GM18511 (cell line): Measurements from ENCODE around the gene FUBP3.
"Not testable (repeated sequence)": the region's sequence is repeated elsewhere in the genome, so short reads cannot be mapped to it uniquely, and the experiment has no call there.

Experiments used
- ATAC-seq: cut with Tn5 transposase; IDR thresholded peaks from one replicate; pipeline ENCODE4 v1.9.1; 2021; ENCODE audit warnings: mild to moderate bottlenecking, moderate library complexity; ENCODE audit not compliant: unreplicated experiment

FUBP3 gene

DNA sequence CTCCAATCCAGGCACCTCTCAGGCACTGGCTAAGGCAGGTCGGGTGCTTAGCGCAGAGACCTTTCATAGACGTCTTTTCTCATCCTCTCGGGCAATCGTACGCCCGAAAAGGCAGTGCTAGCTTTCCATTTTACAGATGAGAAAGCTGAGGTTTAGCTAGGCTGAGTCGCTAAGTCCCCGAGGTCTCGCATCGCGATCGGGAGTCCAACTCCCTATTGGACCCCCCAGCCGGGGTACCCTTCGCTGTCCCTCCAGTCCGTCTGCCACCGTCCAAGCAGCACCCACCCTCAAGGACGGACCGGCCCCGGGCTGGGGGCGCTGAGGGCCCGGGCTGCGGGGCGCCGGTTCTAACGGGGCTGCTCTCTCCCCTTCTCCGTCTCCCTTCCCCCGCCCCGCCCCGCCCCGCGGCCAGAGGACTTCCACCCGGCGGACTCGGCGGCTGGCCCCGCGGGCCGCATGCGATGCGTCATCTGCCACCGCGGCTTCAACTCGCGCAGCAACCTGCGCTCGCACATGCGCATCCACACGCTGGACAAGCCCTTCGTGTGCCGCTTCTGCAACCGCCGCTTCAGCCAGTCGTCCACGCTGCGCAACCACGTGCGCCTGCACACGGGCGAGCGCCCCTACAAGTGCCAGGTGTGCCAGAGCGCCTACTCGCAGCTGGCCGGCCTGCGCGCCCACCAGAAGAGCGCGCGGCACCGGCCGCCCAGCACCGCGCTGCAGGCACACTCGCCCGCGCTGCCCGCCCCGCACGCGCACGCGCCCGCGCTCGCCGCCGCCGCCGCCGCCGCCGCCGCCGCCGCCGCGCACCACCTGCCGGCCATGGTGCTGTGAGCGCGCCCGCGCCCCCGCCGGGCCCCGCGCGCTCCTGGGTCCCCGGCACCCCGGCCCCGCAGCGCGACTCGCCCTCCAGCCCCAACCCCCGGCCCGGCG, 101.7 kb downstream of the FUBP3 start:
- peak; percentile 52 for ATAC-seq

DNA sequence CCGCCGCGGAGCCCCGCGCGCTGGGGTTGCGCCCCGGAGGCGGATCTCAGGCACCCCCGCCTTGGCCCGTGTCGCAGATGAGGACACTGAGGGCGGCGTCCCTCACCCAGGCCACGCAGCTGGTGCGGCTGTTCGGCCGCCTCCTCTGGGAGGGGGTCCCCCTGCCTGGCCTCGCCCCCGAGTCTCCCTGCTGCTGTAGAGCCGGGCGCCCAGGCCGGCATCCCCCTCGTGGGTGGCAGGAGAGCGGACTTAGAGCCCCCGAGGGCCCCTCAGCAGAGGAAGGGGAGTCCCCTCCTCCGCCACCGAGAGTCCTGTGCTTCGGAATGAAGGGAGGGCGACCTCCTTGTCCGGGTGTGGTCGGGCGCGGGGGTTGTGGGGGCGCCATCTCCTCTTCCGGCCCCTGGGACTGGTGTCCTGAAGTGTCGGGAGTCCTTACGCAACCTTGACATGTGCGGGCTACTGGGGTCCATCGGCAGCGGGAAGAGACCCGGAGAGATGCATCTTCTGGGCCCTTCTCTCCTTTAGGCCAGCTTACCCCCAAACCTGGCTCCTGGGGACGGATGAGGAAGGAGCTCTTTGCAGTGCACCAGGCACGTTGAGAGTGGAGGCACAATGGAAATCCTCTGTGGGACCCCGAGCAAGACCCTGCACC, 102.5 kb downstream of the FUBP3 start:
- peak; percentile 26 for ATAC-seq

GRCh38 chr9:130682421-130683121, 103.2 kb downstream of the FUBP3 start:
- no peak for ATAC-seq

- no peak for ATAC-seq
Measured at GRCh38 chr9:130685104-130685503, 105.7 kb downstream of the FUBP3 start.

GRCh38 chr9:130685945-130686344, 106.6 kb downstream of the FUBP3 start:
- not testable (repeated sequence) for ATAC-seq

DNA sequence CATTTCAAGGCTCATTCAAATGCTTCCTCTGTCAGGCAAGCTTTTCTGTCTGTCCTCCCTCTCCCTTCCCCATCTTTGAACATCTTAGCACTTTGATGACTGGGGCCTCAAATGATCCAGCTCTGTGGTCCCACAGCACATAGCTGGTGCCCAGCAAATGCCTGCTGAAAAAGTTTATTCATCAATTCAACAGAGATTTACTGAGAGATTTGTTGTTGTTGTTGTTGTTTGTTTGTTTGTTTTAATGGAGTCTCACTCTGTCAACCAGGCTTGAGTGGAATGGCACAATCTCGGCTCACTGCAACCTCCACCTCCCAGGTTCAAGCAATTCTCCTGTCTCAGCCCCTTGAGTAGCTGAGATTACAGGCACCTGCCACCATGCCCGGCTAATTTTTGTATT, 108.2 kb downstream of the FUBP3 start:
- no peak for ATAC-seq
